Kidney glomerular epithelial cell (primary cell): ENCODE results near the gene TRAF3IP1.
"Not testable (repeated sequence)": the region's sequence is repeated elsewhere in the genome, so short reads cannot be mapped to it uniquely, and the experiment has no call there.

Experiments used
- DNase-seq: peaks from one replicate; lab custom pipeline; 2025; lab: John Stamatoyannopoulos, UW

Gene TRAF3IP1, protein sequence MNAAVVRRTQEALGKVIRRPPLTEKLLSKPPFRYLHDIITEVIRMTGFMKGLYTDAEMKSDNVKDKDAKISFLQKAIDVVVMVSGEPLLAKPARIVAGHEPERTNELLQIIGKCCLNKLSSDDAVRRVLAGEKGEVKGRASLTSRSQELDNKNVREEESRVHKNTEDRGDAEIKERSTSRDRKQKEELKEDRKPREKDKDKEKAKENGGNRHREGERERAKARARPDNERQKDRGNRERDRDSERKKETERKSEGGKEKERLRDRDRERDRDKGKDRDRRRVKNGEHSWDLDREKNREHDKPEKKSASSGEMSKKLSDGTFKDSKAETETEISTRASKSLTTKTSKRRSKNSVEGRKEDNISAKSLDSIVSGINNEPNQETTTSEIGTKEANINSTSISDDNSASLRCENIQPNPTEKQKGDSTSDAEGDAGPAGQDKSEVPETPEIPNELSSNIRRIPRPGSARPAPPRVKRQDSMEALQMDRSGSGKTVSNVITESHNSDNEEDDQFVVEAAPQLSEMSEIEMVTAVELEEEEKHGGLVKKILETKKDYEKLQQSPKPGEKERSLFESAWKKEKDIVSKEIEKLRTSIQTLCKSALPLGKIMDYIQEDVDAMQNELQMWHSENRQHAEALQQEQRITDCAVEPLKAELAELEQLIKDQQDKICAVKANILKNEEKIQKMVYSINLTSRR

DNA sequence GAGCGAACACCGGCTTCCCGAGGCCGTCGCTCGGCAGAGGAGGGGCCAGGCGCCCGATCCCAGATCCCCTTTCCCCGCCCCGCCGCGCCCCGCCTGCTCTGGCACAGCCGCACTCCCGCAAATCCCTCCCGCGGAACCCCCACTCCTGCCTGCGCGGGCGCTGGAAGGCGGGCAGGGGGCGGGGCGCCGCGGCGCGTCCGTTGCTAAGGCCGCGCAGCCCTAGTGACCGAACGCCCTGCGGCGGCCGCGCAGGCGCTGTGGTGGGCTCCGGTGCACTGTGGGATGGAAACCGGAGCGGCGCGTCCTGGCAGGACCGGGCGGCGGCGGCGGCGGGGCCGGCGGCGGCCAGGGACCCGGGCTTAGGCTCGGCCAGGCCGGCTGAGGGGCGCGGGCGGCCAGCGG, at the start of gene TRAF3IP1:
TSS of gene TRAF3IP1 (plus strand) at position 273 of the 402 bp plus-strand sequence. CDS start 145 bp downstream, outside the sequence.
- peak; percentile 86 for DNase-seq

- DNase-seq, result no peak
Observed at GRCh38 chr2:238270606-238271005, 49.7 kb upstream of the TRAF3IP1 start.

DNA sequence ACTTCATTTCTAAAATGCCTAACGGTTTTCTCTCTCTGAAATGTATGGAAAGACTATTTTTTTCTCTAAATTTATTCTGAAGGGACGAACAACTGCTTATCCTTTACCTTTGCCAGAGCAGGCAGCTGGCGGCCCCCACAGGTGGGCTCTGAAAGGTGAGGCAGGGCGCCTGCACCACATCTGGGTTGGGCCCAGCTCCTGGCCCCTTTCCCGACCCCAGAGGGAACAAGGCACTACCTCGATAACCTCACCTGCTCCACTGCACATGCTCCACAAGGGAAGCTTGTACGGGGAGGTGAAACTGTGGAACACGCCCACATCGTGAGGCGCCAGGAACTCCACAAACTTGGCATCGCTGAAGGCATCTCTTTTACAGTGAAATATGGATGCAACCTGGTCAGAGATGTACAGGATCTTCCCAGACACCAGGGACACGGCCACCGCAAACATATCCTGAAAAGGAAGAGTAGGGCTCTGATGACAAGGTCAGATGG, 49.2 kb upstream of the TRAF3IP1 start:
- DNase-seq, result no peak

GRCh38 chr2:238271686-238272085, 48.6 kb upstream of the TRAF3IP1 start:
- not testable (repeated sequence) for DNase-seq

DNA sequence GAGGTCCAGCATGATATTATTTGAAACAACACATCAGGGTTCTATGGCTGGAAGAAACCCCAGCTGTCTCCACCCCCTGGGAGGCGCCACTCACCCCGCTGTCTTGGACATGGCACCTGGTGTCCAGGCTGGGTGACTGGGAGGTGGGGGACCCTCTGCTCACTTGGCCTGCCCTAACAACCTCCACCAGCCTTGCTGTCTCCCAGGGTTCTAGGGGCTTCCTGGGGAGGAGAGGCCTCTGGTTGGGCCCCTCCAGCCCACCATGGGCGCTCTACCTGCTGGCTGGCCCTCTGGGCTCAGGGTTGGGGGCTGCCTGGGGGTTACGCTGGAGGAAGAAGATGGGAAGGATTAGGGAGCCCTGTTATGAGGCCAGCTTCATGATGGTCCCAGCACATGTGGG, 48.2 kb upstream of the TRAF3IP1 start:
- DNase-seq, result no peak

- DNase-seq, result not testable (repeated sequence)
Observed at GRCh38 chr2:238273433-238273832, 46.9 kb upstream of the TRAF3IP1 start.

- DNase-seq, result no peak
Observed at GRCh38 chr2:238274152-238274865, 46.0 kb upstream of the TRAF3IP1 start.

DNA sequence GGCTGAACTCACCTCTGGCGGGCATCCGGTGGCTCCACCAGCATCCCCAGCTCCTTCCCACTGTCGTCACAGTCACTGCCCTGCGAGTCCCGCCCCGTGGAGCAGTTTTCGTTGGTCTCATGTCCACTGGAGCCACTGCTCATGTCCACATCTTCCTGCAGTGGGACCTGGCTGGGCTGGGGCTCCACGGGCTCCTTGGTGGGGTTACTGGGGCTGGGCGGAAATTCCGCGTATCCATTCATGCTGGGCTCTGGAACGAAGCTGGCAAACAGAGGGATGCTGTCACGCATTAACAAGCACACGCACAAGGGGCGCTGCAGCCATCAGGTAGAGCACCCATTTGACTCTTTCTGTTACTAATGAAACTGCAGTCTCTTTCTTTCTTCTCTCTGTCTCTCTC, 42.6 kb upstream of the TRAF3IP1 start:
- no peak for DNase-seq

GRCh38 chr2:238278626-238279323, 41.5 kb upstream of the TRAF3IP1 start:
- no peak for DNase-seq

GRCh38 chr2:238279324-238279682, 41.0 kb upstream of the TRAF3IP1 start:
- DNase-seq, result no peak

DNA sequence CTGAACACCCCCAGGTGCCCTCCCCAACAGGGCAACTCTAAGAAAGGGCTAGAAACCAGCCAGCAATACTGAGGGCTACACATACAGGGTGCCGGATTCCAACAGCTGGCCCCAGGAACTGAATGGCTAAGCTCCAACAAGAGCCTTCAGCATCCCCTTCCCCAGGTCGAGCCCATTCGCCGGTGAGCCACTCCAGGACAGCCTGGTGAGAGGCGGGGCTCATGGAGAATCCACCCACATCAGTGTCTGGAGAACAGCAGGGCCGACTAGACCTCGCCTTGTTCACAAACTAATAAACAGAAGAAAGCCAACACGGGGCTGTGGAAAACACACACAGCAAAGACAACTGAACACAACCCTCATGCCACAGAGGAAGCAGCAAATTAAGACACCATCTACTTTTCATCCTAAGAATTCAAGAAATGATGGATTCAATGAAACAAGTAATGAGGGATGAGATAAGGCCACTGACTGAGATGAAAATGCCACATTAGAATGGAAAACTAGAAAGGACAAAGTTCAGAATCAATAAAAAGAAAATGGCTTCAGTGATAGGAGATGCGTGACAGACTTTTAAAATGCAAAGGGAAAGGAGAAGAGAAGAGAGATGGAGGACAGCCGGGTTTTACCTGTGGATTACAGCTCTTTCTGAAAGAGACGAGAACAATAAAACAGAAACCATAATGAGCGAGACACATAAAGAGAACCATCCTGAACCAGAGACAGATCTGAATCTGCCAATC, 40.1 kb upstream of the TRAF3IP1 start:
- no peak for DNase-seq

DNA sequence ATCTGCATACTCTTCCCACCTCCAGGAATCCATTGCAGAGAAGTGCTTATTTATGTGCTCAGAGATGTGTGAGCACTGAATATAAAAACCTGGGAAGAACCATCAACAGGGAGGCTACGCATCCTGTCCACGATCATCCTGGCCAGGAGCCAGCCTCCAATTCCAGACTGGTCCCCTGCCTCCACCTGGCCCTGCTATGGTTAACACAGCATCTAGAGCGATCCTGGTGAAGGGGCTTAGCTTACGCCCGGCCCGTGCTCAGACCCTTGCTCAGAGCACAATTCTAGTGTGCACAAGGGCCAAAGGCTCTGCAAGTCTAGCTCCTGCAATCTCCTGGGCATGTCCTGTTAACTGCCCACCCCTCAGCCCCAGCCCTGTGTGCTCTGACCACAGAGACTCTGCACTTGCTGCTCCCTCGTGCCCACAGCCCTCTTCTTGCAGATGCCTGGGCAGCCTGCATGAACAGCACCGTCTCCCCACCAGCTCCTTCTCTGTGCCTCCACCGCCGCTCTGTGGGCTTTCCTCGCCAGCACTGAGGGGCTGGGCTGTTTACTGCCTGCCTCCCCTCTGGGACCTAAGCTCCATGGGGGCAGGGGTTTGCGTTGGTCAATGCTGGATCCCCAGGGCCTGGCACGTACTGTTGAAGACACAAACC, 38.4 kb upstream of the TRAF3IP1 start:
- no peak for DNase-seq

DNA sequence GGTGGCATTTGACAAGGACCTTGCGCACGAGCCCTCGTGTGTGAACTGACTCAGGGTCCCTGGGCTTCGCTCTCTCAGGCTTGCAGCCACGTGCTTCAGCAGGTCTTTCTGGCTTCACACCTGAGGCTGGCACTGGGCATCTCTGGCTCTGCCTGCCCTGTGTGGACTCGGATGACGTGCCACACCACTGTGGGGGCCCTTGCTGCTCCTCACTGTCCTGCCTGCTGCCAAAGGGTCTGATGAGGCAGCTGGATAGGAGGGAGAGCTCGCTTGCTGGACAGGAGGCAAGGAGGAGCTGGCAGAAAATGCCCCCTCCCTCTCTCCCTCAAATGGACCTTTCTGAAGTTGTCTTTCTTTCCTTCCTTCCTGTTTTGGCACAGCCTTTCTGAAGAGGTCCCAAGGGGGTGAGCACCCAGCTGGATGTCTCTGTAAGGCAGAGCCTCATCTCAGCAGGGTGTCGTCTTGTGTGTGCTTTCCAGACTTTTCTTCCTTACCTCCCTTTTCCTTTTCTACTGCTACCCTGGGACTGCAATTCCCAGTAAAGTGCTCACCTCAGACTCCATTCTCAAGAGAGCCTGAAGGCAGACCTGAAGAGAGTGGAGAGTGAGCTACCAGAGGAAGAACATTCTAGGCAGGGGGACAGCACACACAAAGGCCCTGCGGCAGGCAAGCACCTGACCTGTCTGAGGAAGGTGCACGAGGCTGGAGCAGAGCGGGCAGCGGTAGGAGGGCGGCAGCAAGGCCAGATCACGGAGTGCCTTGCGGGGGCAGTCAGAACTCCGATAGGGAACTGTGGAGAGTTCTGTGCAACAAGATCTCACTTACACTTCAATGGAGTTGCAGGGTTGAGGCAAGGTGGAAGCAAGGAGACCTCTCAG, 37.2 kb upstream of the TRAF3IP1 start:
- DNase-seq, result no peak

- DNase-seq, result no peak
Observed at GRCh38 chr2:238284802-238285515, 35.4 kb upstream of the TRAF3IP1 start.

GRCh38 chr2:238285653-238286082, 34.6 kb upstream of the TRAF3IP1 start:
- DNase-seq, result peak; percentile 89

GRCh38 chr2:238286095-238286494, 34.2 kb upstream of the TRAF3IP1 start:
- no peak for DNase-seq

DNA sequence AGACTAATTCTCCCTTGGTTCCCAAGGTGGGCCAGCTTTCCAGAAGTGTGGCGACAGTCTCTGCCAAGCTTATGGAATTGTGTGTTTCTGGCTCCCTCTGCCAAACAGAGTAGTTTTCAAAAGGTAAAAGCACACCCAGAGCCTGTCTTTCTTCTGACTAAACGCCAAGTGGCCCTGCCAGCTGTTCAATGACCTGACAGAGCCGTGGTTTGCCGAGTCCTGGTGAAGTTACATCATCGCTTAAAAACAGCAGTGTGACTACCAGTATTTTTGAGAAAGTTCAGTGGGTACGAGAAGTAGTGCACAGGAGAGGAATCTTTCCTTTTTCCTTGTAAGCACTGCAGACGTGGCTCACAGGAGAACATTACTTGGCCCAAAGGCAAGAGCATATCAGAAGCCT, 33.8 kb upstream of the TRAF3IP1 start:
- DNase-seq, result peak; percentile 58

DNA sequence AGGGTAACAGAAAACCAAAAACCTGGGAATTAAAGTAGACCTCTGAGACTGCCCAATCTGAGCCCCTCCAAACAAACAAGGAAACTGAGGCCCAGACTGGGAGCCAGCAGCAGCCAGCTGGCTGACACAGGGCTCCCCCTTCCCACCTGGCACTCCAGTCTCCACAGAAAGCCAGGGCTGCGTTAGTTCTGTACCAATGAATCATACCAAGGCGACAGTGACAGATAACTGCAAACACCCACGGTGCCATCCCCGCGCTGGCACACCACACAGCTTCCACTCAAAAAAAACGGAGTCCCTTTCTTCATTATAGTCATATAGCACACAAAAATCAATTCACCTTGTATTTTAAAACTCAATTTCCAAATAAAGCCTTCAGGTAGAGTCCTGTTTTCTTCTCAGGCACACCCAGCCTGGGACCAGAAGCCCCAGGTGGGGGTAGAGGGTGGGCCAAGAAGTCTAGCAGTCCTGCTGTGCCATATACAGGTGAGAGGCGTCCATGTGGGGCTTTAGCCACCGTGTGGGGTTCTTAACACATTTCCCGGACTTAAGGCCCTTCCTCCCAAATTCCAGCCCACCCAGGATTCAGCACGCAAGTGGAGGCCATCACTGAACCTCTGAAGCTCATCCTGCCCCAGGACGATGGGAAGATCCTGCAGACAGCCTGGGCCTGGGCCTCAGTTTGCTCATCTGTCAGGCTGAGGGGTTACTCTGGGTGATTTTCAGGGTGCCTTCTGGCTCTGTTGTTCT, 33.2 kb upstream of the TRAF3IP1 start:
- no peak for DNase-seq
